Measurements from ENCODE around the gene COQ4. TPM values are rescaled to one million over a fixed set of nuclear protein-coding genes. Genes with fewer than 3 reads are reported as not detected.

The COQ4 gene
- total RNA-seq, 6 experiments from 2014 or later, result 29.8 to 33.3 (median 31.3) TPM

DNA sequence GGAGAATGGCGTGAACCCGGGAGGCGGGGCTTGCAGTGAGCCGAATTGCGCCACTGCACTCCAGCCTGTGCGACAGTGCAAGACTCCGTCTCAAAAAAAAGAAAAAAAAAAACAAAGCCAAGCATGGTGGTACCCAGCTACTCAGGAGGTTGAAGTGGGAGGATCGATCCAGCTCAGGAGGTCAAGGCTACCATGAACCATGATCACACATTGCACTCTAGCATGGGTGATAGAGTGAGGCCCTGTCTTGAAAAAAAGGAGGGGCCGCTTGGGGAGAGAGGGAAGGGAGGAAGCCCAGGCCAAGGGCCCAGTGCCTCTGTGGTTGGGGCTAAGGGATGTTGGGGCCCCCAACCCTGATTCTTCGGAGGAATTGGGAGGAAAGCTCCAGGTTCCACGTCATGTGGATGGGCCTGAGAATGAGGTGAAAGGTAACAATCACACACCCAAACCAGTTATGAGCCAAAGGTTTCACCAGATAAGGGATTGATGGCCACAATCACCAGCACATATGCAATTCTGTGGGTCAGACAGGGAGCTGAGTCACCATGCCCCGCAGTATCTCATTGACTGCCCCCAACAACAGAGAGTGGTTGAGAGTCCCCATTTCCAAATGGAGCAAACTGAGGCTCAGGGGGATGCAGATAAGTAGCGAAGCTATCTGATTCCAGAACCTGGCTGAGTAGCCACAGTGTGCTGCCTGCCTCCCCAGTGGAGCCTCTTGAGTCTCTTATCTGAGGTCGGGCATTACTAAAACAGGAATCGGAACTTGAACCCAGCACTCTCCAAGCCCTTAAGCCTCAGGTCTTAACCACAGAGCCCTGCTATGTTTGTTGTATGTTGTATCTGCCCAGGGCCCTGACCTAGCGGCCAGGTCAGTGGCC lies 26.1 kb upstream of the COQ4 start:
- Mint-ChIP-seq H3K9me3 (no peaks in the 10 kb centered on the region), H3K36me3 (ENCODE audit: low read depth) (no peaks in the 10 kb centered on the region), H3K27ac (peak overlapping the region; percentile 20; the same call in 1 of the 2 replicates), H3K4me1 (ENCODE audit: low read depth) (peaks cover 23% of the 10 kb centered on the region), H3K27me3 (ENCODE audit: insufficient read depth) (peaks cover 5% of the 10 kb centered on the region; the same call in 1 of the 2 replicates), H3K4me3 (no peak overlapping the region)
- DNase-seq, result no peak
- TF ChIP-seq, protein P1, sequence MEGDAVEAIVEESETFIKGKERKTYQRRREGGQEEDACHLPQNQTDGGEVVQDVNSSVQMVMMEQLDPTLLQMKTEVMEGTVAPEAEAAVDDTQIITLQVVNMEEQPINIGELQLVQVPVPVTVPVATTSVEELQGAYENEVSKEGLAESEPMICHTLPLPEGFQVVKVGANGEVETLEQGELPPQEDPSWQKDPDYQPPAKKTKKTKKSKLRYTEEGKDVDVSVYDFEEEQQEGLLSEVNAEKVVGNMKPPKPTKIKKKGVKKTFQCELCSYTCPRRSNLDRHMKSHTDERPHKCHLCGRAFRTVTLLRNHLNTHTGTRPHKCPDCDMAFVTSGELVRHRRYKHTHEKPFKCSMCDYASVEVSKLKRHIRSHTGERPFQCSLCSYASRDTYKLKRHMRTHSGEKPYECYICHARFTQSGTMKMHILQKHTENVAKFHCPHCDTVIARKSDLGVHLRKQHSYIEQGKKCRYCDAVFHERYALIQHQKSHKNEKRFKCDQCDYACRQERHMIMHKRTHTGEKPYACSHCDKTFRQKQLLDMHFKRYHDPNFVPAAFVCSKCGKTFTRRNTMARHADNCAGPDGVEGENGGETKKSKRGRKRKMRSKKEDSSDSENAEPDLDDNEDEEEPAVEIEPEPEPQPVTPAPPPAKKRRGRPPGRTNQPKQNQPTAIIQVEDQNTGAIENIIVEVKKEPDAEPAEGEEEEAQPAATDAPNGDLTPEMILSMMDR (IDR thresholded peaks at IDR 0.05), result no peak

DNA sequence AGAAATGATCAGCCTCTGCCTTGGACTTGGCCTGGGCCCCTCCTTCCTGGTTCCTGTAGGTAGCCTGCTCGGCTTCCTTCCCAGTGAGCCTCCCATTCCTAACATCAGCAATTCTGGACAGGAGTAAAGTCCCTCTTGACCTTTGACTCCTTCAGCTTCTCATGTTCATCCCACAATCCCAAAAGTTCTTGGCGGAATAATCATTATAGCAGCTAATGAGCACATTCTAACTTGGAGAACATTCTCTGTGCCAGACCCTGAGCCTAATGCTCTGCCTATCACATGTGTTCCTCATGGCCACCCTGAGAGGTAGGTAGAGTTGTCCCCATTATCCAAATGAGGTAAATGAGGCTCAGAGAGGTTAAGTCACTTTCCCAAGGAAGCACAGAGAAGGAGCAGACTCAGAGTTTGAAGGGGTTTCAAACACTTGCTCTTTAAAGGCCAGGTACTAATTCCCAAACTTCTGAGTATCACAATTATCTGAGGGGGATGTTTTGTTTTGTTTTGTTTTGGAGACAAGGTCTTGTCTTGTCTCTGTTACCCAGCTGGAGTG lies 25.3 kb upstream of the COQ4 start:
- TF ChIP-seq, protein P1 (IDR thresholded peaks at IDR 0.05), result no peak
- H3K4me3 Mint-ChIP-seq, result no peak overlapping the region
- no peak for DNase-seq
- H3K36me3 Mint-ChIP-seq (ENCODE audit: low read depth), result no peaks in the 10 kb centered on the region
- H3K9me3 Mint-ChIP-seq, result no peaks in the 10 kb centered on the region
- H3K4me1 Mint-ChIP-seq (ENCODE audit: low read depth), result peaks cover 23% of the 10 kb centered on the region
- H3K27ac Mint-ChIP-seq, result peak overlapping the region; percentile 20; the same call in 1 of the 2 replicates
- peaks cover 5% of the 10 kb centered on the region; the same call in 1 of the 2 replicates for H3K27me3 Mint-ChIP-seq (ENCODE audit: insufficient read depth)

GRCh38 chr9:128298535-128299482 lies 23.8 kb upstream of the COQ4 start:
- H3K27ac Mint-ChIP-seq, result no peak overlapping the region
- TF ChIP-seq, protein P1 (IDR thresholded peaks at IDR 0.05), result no peak
- DNase-seq, result no peak
- no peak overlapping the region for H3K4me3 Mint-ChIP-seq
- H3K27me3 Mint-ChIP-seq (ENCODE audit: insufficient read depth), result peaks cover 5% of the 10 kb centered on the region; the same call in 1 of the 2 replicates
- H3K9me3 Mint-ChIP-seq, result no peaks in the 10 kb centered on the region
- peaks cover 28% of the 10 kb centered on the region for H3K4me1 Mint-ChIP-seq (ENCODE audit: low read depth)
- no peaks in the 10 kb centered on the region for H3K36me3 Mint-ChIP-seq (ENCODE audit: low read depth)

DNA sequence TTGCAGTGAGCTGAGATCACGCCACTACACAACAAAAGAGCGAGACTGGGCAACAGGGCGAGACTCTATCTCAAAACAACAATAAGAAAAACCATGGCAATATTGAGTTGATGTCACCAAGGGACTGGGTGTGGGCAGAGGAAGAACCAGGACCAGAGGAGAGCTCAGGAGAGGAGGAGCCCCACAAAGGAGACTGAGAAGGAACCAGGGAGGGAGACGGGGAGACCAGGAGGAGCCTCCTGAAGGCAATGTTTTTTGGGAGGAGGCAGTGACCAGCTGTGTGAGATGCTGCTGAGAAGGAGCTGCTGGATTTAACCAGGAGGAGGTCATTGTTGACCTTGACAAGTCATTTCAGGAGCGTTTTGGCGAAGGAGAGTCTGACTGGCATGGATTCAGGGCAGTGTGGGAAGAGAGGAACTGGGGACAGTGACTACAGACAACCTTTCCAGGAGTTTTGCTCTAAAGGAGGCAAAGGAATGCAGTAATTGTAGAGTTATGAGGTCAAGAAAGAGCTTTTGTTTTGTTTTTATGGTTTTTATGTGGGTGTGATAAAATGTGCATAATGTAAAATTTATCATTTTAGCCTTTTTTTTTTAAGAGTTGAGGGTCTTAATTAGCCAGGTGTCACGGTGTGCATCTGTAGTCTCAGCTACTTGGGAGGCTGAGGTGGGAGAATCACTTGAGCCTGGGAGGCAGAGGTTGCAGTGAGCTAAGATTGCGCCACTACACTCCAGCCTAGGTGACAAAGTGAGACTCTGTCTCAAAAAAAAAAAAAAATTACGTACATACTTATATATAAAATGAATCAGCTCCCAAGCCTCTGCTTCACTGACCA lies 18.3 kb upstream of the COQ4 start:
- Mint-ChIP-seq H3K36me3 (ENCODE audit: low read depth) (peaks cover 8% of the 10 kb centered on the region), H3K27me3 (ENCODE audit: insufficient read depth) (peaks cover 1% of the 10 kb centered on the region), H3K27ac (peak overlapping the region; percentile 88), H3K9me3 (no peaks in the 10 kb centered on the region), H3K4me1 (ENCODE audit: low read depth) (peaks cover 55% of the 10 kb centered on the region), H3K4me3 (no peak overlapping the region)
- DNase-seq, result peak; percentile 17
- TF ChIP-seq, protein P1 (IDR thresholded peaks at IDR 0.05), result no peak
